DOHH2 (cell line): ENCODE results near the gene PTPRS.
"Not testable (repeated sequence)": the region's sequence is repeated elsewhere in the genome, so short reads cannot be mapped to it uniquely, and the experiment has no call there.

Source experiments
- H3F3A ChIP-seq: fragments of 200-600 bp; sonication (generic), shearing (Covaris generic); 2 replicates; pipeline ENCODE4 v1.6.0; 2016; ENCODE audit warnings: antibody characterized with exemption, mild to moderate bottlenecking; ENCODE audit not compliant: control insufficient read depth, insufficient read depth
- H3K27ac ChIP-seq: fragments of 200-600 bp; sonication (generic); 2 replicates; pipeline ENCODE4 v1.5.1; 2014; ENCODE audit warnings: low read depth, mild to moderate bottlenecking, low read length, moderate library complexity
- H3K27me3 ChIP-seq: fragments of 200-600 bp; sonication (generic); 2 replicates; pipeline ENCODE4 v1.6.1; 2014; ENCODE audit warnings: mild to moderate bottlenecking, low read length, mixed read lengths; ENCODE audit not compliant: control insufficient read depth
- H3K36me3 ChIP-seq: fragments of 200-600 bp; sonication (generic); 2 replicates; pipeline ENCODE4 v1.6.1; 2014; ENCODE audit warnings: mild to moderate bottlenecking, low read length, moderate library complexity, mixed read lengths; ENCODE audit not compliant: control insufficient read depth
- H3K4me1 ChIP-seq: fragments of 200-600 bp; sonication (generic); 2 replicates; pipeline ENCODE4 v1.6.1; 2014; ENCODE audit warnings: mild to moderate bottlenecking, low read length, mixed read lengths; ENCODE audit not compliant: control insufficient read depth
- H3K4me2 ChIP-seq: fragments of 200-600 bp; sonication (generic); 2 replicates; pipeline ENCODE4 v1.6.0; 2014; ENCODE audit warnings: mild to moderate bottlenecking, low read length, moderate library complexity
- H3K4me3 ChIP-seq: fragments of 200-600 bp; sonication (generic); 2 replicates; pipeline ENCODE4 v1.5.1; 2014; ENCODE audit warnings: mild to moderate bottlenecking, low read length, mixed read lengths
- H3K79me2 ChIP-seq: fragments of 200-600 bp; sonication (generic); 2 replicates; pipeline ENCODE4 v1.6.1; 2014; ENCODE audit warnings: mild to moderate bottlenecking, low read length, mixed read lengths; ENCODE audit not compliant: control insufficient read depth
- H3K9me2 ChIP-seq: fragments of 200-600 bp; sonication (generic); replicated peaks from 2 replicates; pipeline ENCODE4 v1.6.1; 2014; ENCODE audit warnings: mild to moderate bottlenecking, low read length, mixed read lengths; ENCODE audit not compliant: control insufficient read depth
- H3K9me3 ChIP-seq: fragments of 200-600 bp; sonication (generic); 2 replicates; pipeline ENCODE4 v1.6.1; 2014; ENCODE audit warnings: antibody characterized with exemption, low read length, mixed read lengths; ENCODE audit not compliant: control insufficient read depth, insufficient read depth
- H4K20me1 ChIP-seq: fragments of 200-600 bp; sonication (generic); 2 replicates; pipeline ENCODE4 v1.6.0; 2014; ENCODE audit warnings: low read depth, mild to moderate bottlenecking, antibody characterized with exemption, low read length, moderate library complexity; ENCODE audit not compliant: control insufficient read depth, insufficient read depth
- CTCF ChIP-seq: fragments of 200-600 bp; sonication (generic); IDR thresholded peaks from one replicate; pipeline ENCODE4 v1.5.1; 2014; ENCODE audit warnings: antibody characterized with exemption, mild to moderate bottlenecking, low read depth, low read length; ENCODE audit not compliant: poor library complexity, severe bottlenecking
- EZH2phosphoT487 ChIP-seq: fragments of 200-600 bp; sonication (generic); IDR thresholded peaks from 2 replicates; pipeline ENCODE4 v1.6.1; 2017; ENCODE audit warnings: borderline replicate concordance, mild to moderate bottlenecking, antibody characterized with exemption, low read length, moderate library complexity, mixed read lengths

PTPRS gene

GRCh38 chr19:5367530-5368133, 27.0 kb upstream of the PTPRS start:
- Histone ChIP-seq H4K20me1 (no peaks in the 10 kb centered on the region), H3K79me2 (no peaks in the 10 kb centered on the region), H3K9me3 (peaks cover 5% of the 10 kb centered on the region; the same call in 1 of the 2 replicates), H3K9me2 (no peaks in the 10 kb centered on the region), H3K36me3 (no peaks in the 10 kb centered on the region), H3K27me3 (no peaks in the 10 kb centered on the region), H3K4me1 (no peaks in the 10 kb centered on the region), H3K4me2 (no peak overlapping the region), H3F3A (no peaks in the 10 kb centered on the region; the same call in 1 of the 2 replicates), H3K4me3 (no peak overlapping the region), H3K27ac (no peak overlapping the region)
- no peak for TF ChIP-seq EZH2phosphoT487

- H3K4me2 ChIP-seq, result no peak overlapping the region
- H3K9me3 ChIP-seq, result no peaks in the 10 kb centered on the region
- H3K27ac ChIP-seq, result no peak overlapping the region
- no peaks in the 10 kb centered on the region for H4K20me1 ChIP-seq
- no peaks in the 10 kb centered on the region for H3K36me3 ChIP-seq
- TF ChIP-seq EZH2phosphoT487 (no peak), CTCF (no peak)
- no peak overlapping the region for H3K4me3 ChIP-seq
- H3F3A ChIP-seq, result no peaks in the 10 kb centered on the region
- no peaks in the 10 kb centered on the region for H3K4me1 ChIP-seq
- no peaks in the 10 kb centered on the region for H3K27me3 ChIP-seq
- no peaks in the 10 kb centered on the region for H3K9me2 ChIP-seq
- no peaks in the 10 kb centered on the region for H3K79me2 ChIP-seq
These were observed 25.3 kb upstream of the PTPRS start for GRCh38 chr19:5365905-5366304.

- no peak overlapping the region for H3K4me2 ChIP-seq
- TF ChIP-seq CTCF (no peak), EZH2phosphoT487 (no peak)
- H3F3A ChIP-seq, result no peaks in the 10 kb centered on the region
- H4K20me1 ChIP-seq, result no peaks in the 10 kb centered on the region
- H3K9me2 ChIP-seq, result no peaks in the 10 kb centered on the region
- no peaks in the 10 kb centered on the region for H3K36me3 ChIP-seq
- H3K4me3 ChIP-seq, result no peak overlapping the region
- no peaks in the 10 kb centered on the region for H3K79me2 ChIP-seq
- H3K4me1 ChIP-seq, result no peaks in the 10 kb centered on the region
- no peaks in the 10 kb centered on the region for H3K27me3 ChIP-seq
- no peak overlapping the region for H3K27ac ChIP-seq
- H3K9me3 ChIP-seq, result no peaks in the 10 kb centered on the region
These were observed 24.1 kb upstream of the PTPRS start for GRCh38 chr19:5364674-5365073.

- not testable (repeated sequence) for H3K27ac ChIP-seq, H3K79me2 ChIP-seq, H3K4me2 ChIP-seq, H3K36me3 ChIP-seq, H3K27me3 ChIP-seq, H3K4me3 ChIP-seq, H3K9me2 ChIP-seq, H3F3A ChIP-seq, H3K9me3 ChIP-seq, H3K4me1 ChIP-seq, H4K20me1 ChIP-seq
These were observed 21.2 kb upstream of the PTPRS start for GRCh38 chr19:5361839-5362238.
